Activated naive CD8-positive, alpha-beta T cell treated with anti-CD3 and anti-CD28 coated beads for 36 hours (primary cell): ENCODE data around the gene SPDYE1. TPM values are rescaled to one million over a fixed set of nuclear protein-coding genes. Genes with fewer than 3 reads are reported as not detected.
A peak's percentile ranks its signal among the peaks of the same experiment; 100 is the strongest.
"Not testable (repeated sequence)": the region's sequence is repeated elsewhere in the genome, so short reads cannot be mapped to it uniquely, and the experiment has no call there.

Experiments
- DNase-seq: peaks from one replicate; pipeline ENCODE4 v3.0.0; 2021
- H3K27ac Mint-ChIP-seq: one replicate; pipeline ENCODE4 v1.8.0; 2022; ENCODE audit warnings: mild to moderate bottlenecking, moderate library complexity, mixed read lengths
- H3K27me3 Mint-ChIP-seq: one replicate; pipeline ENCODE4 v1.8.0; 2022; ENCODE audit warnings: mild to moderate bottlenecking, mixed read lengths
- H3K36me3 Mint-ChIP-seq: one replicate; pipeline ENCODE4 v1.8.0; 2021; ENCODE audit warnings: mild to moderate bottlenecking, mixed read lengths
- H3K4me1 Mint-ChIP-seq: one replicate; pipeline ENCODE4 v1.8.0; 2021; ENCODE audit warnings: mixed read lengths
- H3K4me3 Mint-ChIP-seq: one replicate; pipeline ENCODE4 v1.8.0; 2022; ENCODE audit warnings: mild to moderate bottlenecking, moderate library complexity, mixed read lengths
- H3K9me3 Mint-ChIP-seq: one replicate; pipeline ENCODE4 v1.8.0; 2022; ENCODE audit warnings: mixed read lengths
- total RNA-seq, 2 experiments: library from RNA; stranded (reverse); gene quantifications; one replicate each; pipeline ENCODE4 v1.2.3, GENCODE V29; 2021

The SPDYE1 gene
- total RNA-seq, 2 experiments from 2014 or later = not detected

- H3K4me3 Mint-ChIP-seq, H3K27me3 Mint-ChIP-seq, H3K4me1 Mint-ChIP-seq, H3K9me3 Mint-ChIP-seq, H3K27ac Mint-ChIP-seq, DNase-seq, H3K36me3 Mint-ChIP-seq: not testable (repeated sequence)
Observed at GRCh38 chr7:43983736-43984135, 14.0 kb upstream of the SPDYE1 start.

DNA sequence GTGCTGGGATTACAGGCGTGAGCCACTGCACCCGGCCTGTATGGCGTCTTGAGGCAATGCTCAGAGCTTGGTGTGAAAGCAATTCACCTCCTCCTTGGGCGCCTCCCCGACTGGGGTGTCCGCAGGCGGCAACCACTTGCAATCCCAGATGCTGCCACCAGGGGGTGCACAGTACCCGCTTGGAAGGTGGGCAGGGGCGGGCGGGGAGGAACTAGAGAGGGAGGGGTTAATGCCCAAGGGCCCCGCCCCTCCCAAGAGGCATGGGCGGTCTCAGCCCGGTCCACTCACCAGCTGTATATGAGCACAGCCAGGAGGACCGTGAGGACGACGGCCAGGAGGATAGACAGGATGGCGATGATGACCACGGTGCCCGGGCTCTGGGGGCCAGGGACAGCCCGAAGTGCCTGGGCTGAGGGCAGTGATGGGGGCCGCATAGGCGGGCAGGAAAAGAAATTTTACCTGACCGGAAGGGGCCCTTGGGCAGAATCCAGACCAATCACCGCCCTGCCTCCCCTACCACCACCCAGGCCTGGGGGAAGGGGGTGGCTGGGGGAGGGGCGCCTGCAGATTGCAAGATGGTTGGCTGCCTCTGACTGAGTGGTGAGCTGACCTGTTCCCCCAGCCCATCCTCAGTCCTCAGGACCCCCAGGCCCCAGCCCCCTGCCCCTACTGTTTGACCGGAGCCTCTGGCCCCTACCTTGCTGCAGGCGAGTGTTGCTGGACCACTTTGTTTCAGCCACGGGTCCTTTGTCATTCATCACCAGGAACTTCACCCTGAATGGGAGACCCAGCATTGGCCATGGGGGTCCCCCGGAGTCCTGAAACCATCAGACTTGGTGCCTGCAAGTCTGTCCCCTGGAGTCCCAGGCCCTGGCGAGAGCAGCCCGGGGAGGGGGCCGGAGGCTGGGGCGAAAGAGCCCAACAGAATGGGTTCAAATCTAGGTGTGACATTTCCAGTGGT, 11.5 kb upstream of the SPDYE1 start:
- DNase-seq = peak; percentile 89
- Mint-ChIP-seq H3K27ac (peak overlapping the region; percentile 16), H3K4me3 (peak overlapping the region; percentile 39)
- H3K27me3 Mint-ChIP-seq, H3K4me1 Mint-ChIP-seq, H3K9me3 Mint-ChIP-seq, H3K36me3 Mint-ChIP-seq: not testable (repeated sequence)

DNA sequence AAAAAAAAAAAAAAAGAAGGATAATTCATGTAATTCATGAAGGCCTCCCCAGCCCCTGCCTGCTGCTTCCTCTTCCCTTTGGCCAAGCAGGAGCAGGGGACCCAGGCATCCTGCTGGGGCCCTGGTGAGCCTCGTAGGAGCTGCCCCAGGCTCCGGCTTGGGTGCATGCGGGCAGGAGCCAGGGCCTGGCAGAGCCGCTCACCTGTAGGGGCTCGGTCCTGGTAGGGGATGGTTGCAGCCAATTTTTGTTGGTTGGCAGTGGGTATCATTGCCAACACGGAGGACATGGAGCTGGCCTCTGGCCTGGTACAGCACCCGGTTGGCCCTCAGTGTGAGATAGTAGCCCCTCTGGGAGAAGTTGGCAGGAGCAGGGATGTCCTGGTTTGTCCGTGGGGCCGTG, 10.2 kb upstream of the SPDYE1 start:
- not testable (repeated sequence) for H3K4me3 Mint-ChIP-seq, H3K4me1 Mint-ChIP-seq, H3K27ac Mint-ChIP-seq, DNase-seq, H3K36me3 Mint-ChIP-seq, H3K27me3 Mint-ChIP-seq, H3K9me3 Mint-ChIP-seq

GRCh38 chr7:43990011-43990585, 7.6 kb upstream of the SPDYE1 start:
- H3K4me1 Mint-ChIP-seq, H3K9me3 Mint-ChIP-seq, H3K4me3 Mint-ChIP-seq, H3K27ac Mint-ChIP-seq, H3K36me3 Mint-ChIP-seq, DNase-seq, H3K27me3 Mint-ChIP-seq: not testable (repeated sequence)

- not testable (repeated sequence) for H3K4me3 Mint-ChIP-seq, H3K27ac Mint-ChIP-seq, H3K27me3 Mint-ChIP-seq, H3K36me3 Mint-ChIP-seq, H3K9me3 Mint-ChIP-seq, DNase-seq, H3K4me1 Mint-ChIP-seq
Observed at GRCh38 chr7:43990829-43991228, 6.9 kb upstream of the SPDYE1 start.

DNA sequence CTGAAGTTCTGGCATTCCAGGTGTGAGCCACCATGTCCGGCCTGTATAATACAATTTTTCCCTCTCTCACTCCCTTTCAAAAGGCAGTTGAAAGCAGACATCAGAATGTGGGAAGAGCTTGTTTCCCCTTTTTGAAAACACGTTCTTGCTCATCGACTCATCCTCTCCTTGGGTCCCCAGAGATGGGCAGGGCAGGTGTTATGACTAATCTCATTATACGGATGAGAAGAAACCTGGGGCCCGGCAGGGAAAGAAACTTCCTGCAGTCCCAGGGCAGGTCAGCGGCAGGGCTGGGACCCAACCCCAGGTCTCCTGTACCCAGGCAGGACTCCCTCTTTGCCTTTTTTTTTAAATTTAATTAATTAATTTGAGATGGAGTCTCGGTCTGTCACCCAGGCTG, 4.8 kb upstream of the SPDYE1 start:
- H3K27ac Mint-ChIP-seq, H3K9me3 Mint-ChIP-seq, DNase-seq, H3K36me3 Mint-ChIP-seq, H3K4me1 Mint-ChIP-seq, H3K27me3 Mint-ChIP-seq, H3K4me3 Mint-ChIP-seq: not testable (repeated sequence)

DNA sequence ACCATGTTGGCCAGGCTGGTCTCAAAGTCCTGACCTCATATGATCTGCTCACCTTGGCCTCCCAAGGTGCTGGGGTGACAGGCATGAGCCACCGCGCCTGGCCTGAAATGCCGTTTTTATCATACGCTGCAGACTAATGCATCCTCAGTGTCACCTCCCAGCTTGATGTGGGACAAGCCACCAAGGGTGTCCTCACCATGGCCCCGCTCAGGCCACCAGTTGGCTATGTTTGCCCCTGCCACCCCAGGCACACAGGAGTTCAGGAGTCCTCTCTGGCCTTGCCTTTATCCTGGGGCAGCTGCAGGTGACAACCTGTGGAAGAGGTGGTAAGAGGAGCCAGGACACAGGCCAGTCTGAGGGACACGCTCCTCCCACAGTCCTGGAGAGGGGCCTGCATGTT, 3.0 kb upstream of the SPDYE1 start:
- H3K27me3 Mint-ChIP-seq, H3K4me1 Mint-ChIP-seq, H3K36me3 Mint-ChIP-seq, H3K27ac Mint-ChIP-seq, H3K4me3 Mint-ChIP-seq, DNase-seq, H3K9me3 Mint-ChIP-seq: not testable (repeated sequence)

DNA sequence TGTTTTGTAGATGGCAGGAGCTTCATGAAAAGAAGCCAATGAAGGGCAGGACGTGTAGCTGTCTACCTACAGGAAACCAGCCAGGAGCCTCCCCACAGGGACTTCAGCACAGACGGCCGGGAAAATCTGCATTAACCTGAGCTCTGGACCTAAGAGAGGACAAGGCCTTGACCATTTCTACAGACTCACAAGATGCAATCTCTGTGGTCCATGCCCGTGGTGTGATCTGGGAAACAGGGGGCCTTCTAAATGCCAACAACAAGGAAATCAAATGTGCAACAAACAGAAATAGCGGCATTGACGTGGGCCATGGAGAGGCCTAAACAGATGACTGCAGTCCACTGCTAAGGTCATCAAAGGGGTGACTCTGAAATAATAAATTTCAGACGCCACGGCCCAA, 14.4 kb downstream of the SPDYE1 start:
- not testable (repeated sequence) for H3K9me3 Mint-ChIP-seq, H3K27me3 Mint-ChIP-seq, H3K27ac Mint-ChIP-seq, H3K4me1 Mint-ChIP-seq, DNase-seq, H3K4me3 Mint-ChIP-seq, H3K36me3 Mint-ChIP-seq

DNA sequence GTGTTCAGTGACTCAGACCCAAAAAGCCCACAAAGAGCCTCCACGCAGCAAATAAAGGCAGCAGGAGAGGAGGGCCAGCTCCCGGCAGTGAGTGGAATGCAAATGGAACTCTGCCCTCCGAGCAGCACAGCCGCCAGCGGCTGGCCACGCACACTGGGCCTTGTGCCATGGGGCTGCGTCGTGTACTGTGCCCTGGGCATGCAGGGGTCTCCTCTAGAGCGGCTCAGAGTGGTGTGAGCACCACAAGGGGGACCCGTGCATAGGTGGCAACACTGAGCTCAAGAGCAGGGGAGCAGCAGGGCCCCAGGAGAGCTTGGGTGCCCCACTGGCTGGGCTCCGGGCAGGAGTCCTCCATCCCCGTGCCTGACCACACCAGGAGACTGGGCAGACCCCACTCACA, 17.4 kb downstream of the SPDYE1 start:
- H3K4me3 Mint-ChIP-seq, H3K9me3 Mint-ChIP-seq, H3K4me1 Mint-ChIP-seq, H3K27me3 Mint-ChIP-seq, H3K36me3 Mint-ChIP-seq, DNase-seq, H3K27ac Mint-ChIP-seq: not testable (repeated sequence)

- DNase-seq = peak; percentile 99
- not testable (repeated sequence) for H3K27me3 Mint-ChIP-seq, H3K9me3 Mint-ChIP-seq, H3K36me3 Mint-ChIP-seq
- H3K4me3 Mint-ChIP-seq = peak overlapping the region; percentile 88
- H3K27ac Mint-ChIP-seq = peak overlapping the region; percentile 81
- H3K4me1 Mint-ChIP-seq = peaks cover 18% of the 10 kb centered on the region
Observed at GRCh38 chr7:44018857-44019807, 21.4 kb downstream of the SPDYE1 start.

- H3K9me3 Mint-ChIP-seq, DNase-seq, H3K36me3 Mint-ChIP-seq, H3K27me3 Mint-ChIP-seq, H3K4me3 Mint-ChIP-seq, H3K27ac Mint-ChIP-seq: not testable (repeated sequence)
- H3K4me1 Mint-ChIP-seq = peaks cover 18% of the 10 kb centered on the region
Observed at GRCh38 chr7:44019825-44020224, 22.1 kb downstream of the SPDYE1 start.

DNA sequence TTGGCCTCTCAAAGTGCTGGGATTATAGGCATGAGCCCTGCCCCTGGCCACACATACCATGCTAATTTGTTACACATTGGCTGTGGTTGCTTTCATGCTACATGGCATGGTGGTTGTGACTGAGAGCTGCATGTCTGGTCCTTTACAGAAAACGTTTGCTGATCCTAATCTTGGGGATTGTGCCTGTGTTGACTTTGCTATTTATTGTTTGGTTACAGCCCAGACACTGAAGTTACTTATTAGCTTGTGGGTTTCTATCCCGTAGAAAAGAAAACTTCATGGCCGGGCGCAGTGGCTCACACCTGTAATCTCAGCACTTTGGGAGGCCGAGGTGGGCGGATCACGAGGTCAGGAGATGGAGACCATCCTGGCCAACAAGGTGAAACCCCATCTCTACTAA, 24.4 kb downstream of the SPDYE1 start:
- not testable (repeated sequence) for H3K36me3 Mint-ChIP-seq, H3K27ac Mint-ChIP-seq
- H3K4me1 Mint-ChIP-seq = peaks cover 16% of the 10 kb centered on the region

DNA sequence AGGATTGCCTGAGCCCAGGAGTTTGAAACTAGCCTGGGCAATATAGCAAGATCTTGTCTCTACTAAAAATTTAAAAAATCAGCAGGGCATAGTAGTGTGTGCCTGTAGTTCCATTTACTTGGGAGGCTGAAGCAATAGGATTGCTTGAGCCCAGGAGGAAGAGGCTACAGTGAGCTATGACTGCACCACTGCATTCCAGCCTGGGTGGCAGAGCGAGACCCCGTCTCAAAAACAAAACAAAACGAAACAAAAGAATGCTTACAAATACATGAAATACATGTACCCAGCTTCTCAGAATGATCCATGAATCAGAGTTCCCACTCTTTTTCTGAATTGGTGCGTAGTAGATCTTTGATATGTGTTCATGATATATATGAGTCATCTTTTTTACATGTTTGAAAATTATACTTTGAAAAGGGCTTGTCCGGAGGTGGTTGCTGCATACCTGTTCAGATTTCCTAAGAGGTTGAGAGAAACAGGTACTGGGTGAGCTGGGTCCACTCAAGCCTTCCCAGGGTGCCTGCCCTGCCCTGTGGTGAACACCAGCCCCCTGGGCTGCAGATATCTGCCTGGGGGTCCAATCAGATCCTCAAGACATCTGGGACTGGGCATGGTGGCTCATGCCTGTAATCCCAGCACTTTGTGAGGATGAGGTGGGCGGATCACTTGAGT, 25.2 kb downstream of the SPDYE1 start:
- not testable (repeated sequence) for H3K9me3 Mint-ChIP-seq, H3K27me3 Mint-ChIP-seq, H3K36me3 Mint-ChIP-seq, DNase-seq
- H3K27ac Mint-ChIP-seq = peak overlapping the region; percentile 83
- peaks cover 15% of the 10 kb centered on the region for H3K4me1 Mint-ChIP-seq
- H3K4me3 Mint-ChIP-seq = peak overlapping the region; percentile 29

More for the DNA sequence above, 24.4 kb downstream of the SPDYE1 start:
- DNase-seq, H3K9me3 Mint-ChIP-seq, H3K4me3 Mint-ChIP-seq, H3K27me3 Mint-ChIP-seq: not testable (repeated sequence)

- not testable (repeated sequence) for H3K9me3 Mint-ChIP-seq
Observed at GRCh38 chr7:44029433-44029832, 31.7 kb downstream of the SPDYE1 start.

DNA sequence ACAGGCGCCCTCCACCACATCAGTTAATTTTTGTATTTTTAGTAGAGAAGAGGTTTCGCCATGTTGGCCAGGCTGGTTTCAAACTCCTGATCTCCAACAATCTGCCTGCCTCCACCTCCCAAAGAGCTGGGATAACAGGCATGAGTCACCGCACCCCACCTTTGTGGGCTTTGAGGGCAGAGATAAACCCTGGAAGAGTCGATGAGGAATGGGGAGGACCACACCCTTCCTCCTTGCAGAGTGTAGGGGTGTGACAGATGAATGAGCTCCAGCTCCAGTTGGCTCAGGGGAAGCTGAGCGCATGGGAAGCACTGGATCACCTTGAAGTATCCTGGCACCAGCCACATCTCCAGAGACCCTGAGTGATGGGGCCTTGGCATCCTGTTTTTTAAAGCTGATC, 32.3 kb downstream of the SPDYE1 start:
- DNase-seq, H3K27ac Mint-ChIP-seq, H3K4me1 Mint-ChIP-seq, H3K36me3 Mint-ChIP-seq, H3K9me3 Mint-ChIP-seq, H3K27me3 Mint-ChIP-seq, H3K4me3 Mint-ChIP-seq: not testable (repeated sequence)

More at GRCh38 chr7:44029433-44029832, 31.7 kb downstream of the SPDYE1 start:
- H3K4me3 Mint-ChIP-seq, H3K27ac Mint-ChIP-seq, H3K36me3 Mint-ChIP-seq, H3K4me1 Mint-ChIP-seq, H3K27me3 Mint-ChIP-seq, DNase-seq: not testable (repeated sequence)
